H1 (cell line): Measurements from ENCODE around the gene ARMC5. TPM values are rescaled to one million over a fixed set of nuclear protein-coding genes. Genes with fewer than 3 reads are reported as not detected.

Experiments
- CTCF ChIA-PET: fragments of 300-600 bp; sonication (Branson Sonifier 250); formaldehyde crosslinking; loops from one replicate; lab custom pipeline; 2021; ENCODE audit not compliant: partially characterized antibody; lab: Charles Lee
- POLR2A ChIA-PET: fragments of 300-600 bp; sonication (Branson Sonifier 250); formaldehyde crosslinking; loops from one replicate; lab custom pipeline; 2021; ENCODE audit warnings: inconsistent platforms; ENCODE audit not compliant: partially characterized antibody; lab: Charles Lee
- DNase-seq, 2 experiments: peaks; one replicate each; pipeline versions ENCODE4 v3.0.0 to v3.0.0-alpha.2; 2010 to 2022; ENCODE audit warnings: low spot score in 2 of 2, low read depth in 1 of 2, mixed read lengths in 1 of 2
- FAIRE-seq: peaks from 2 replicates; lab custom pipeline; 2011; peaks lifted over from hg19 to GRCh38; lab: Jason Lieb, UNC
- H2AFZ ChIP-seq: 2 replicates; pipeline ENCODE4 v1.8.1; 2012; ENCODE audit warnings: low read length, inconsistent platforms
- H2AK5ac ChIP-seq: 2 replicates; pipeline ENCODE4 v1.6.1; 2013; ENCODE audit warnings: low read depth, low read length
- H2BK120ac ChIP-seq: replicated peaks from 2 replicates; pipeline ENCODE3; 2013; ENCODE audit warnings: low read depth, low read length, inconsistent platforms
- H2BK12ac ChIP-seq: 2 replicates; pipeline ENCODE4 v1.6.1; 2013; ENCODE audit warnings: low read depth, low read length
- H2BK15ac ChIP-seq: 2 replicates; pipeline ENCODE4 v1.6.1; 2013; ENCODE audit warnings: low read length
- H2BK20ac ChIP-seq: 2 replicates; pipeline ENCODE4 v1.6.1; 2013; ENCODE audit warnings: low read length
- H2BK5ac ChIP-seq: 2 replicates; pipeline ENCODE4 v1.6.1; 2013; ENCODE audit warnings: low read depth, low read length
- H3K14ac ChIP-seq: 2 replicates; pipeline ENCODE4 v1.6.1; 2013; ENCODE audit warnings: inconsistent platforms; ENCODE audit not compliant: insufficient read length
- H3K18ac ChIP-seq: 2 replicates; pipeline ENCODE4 v1.6.1; 2013; ENCODE audit warnings: low read length; ENCODE audit errors: extremely low read depth
- H3K23ac ChIP-seq: 2 replicates; pipeline ENCODE4 v1.6.1; 2013; ENCODE audit warnings: inconsistent platforms; ENCODE audit not compliant: insufficient read length
- H3K23me2 ChIP-seq: 2 replicates; pipeline ENCODE4 v1.6.1; 2013; ENCODE audit warnings: low read depth, low read length
- H3K27ac ChIP-seq: 2 replicates; pipeline ENCODE4 v1.6.1; 2011; ENCODE audit warnings: low read depth, low read length, inconsistent platforms
- H3K27me3 ChIP-seq, 4 experiments: replicated peaks in 1 of 4; 1 replicate in 1 of 4; 2 replicates in 3 of 4; pipeline versions ENCODE4 v1.6.1 to v1.8.1; 2011 to 2013; ENCODE audit warnings: low read length in 3 of 4, mild to moderate bottlenecking in 3 of 4, inconsistent platforms in 2 of 4, mixed read lengths in 2 of 4, moderate library complexity in 1 of 4; ENCODE audit not compliant: control insufficient read depth in 3 of 4, insufficient read depth in 3 of 4; ENCODE audit errors: extremely low read depth in 1 of 4
- H3K36me3 ChIP-seq, 4 experiments: 2 replicates each; pipeline versions ENCODE4 v1.6.1 to v1.8.1; 2011 to 2013; ENCODE audit warnings: mild to moderate bottlenecking in 4 of 4, low read length in 3 of 4, moderate library complexity in 2 of 4, control low read depth in 1 of 4, inconsistent platforms in 1 of 4; ENCODE audit not compliant: insufficient read depth in 4 of 4, control insufficient read depth in 2 of 4
- H3K4ac ChIP-seq: replicated peaks from 2 replicates; pipeline ENCODE3; 2013; ENCODE audit warnings: low read length, low read depth, mixed read lengths, inconsistent platforms; ENCODE audit not compliant: insufficient read length
- H3K4me1 ChIP-seq, 4 experiments: replicated peaks in 1 of 4; 1 replicate in 1 of 4; 2 replicates in 3 of 4; pipeline versions ENCODE4 v1.6.1 to v1.8.1; 2011 to 2013; ENCODE audit warnings: low read length in 3 of 4, inconsistent platforms in 2 of 4, mixed read lengths in 1 of 4; ENCODE audit not compliant: insufficient read depth in 4 of 4, control insufficient read depth in 3 of 4
- H3K4me2 ChIP-seq, 2 experiments: 2 replicates each; pipeline versions ENCODE4 v1.6.1 to v1.8.1; 2011 to 2013; ENCODE audit warnings: low read depth in 2 of 2, low read length in 2 of 2, control low read depth in 1 of 2, inconsistent platforms in 1 of 2, mild to moderate bottlenecking in 1 of 2; ENCODE audit not compliant: insufficient read depth in 1 of 2
- H3K4me3 ChIP-seq, 4 experiments: fragments of 200-600, 300-600 bp in 1 of 4; sonication (generic), shearing (Covaris generic), sonication (Bioruptor Twin) in 1 of 4; 2 replicates each; pipeline versions ENCODE4 v1.5.1 to v1.8.1; 2011 to 2016; ENCODE audit warnings: low read length in 4 of 4, low read depth in 3 of 4, control low read depth in 2 of 4, inconsistent platforms in 2 of 4, mild to moderate bottlenecking in 2 of 4, mixed read lengths in 1 of 4, moderate library complexity in 1 of 4; ENCODE audit not compliant: insufficient read depth in 2 of 4; ENCODE audit errors: extremely low read depth in 1 of 4
- H3K56ac ChIP-seq: replicated peaks from 2 replicates; pipeline ENCODE3; 2013; ENCODE audit warnings: low read depth, mild to moderate bottlenecking, mixed read lengths, low read length, inconsistent platforms; ENCODE audit not compliant: insufficient read length
- H3K79me1 ChIP-seq: 2 replicates; pipeline ENCODE4 v1.6.1; 2013; ENCODE audit warnings: low read depth, low read length, control low read depth
- H3K79me2 ChIP-seq, 2 experiments: 2 replicates each; pipeline versions ENCODE4 v1.6.1 to v1.8.1; 2012 to 2013; ENCODE audit warnings: low read length in 2 of 2, mild to moderate bottlenecking in 2 of 2, inconsistent platforms in 1 of 2; ENCODE audit not compliant: insufficient read depth in 2 of 2, control insufficient read depth in 1 of 2
- H3K9ac ChIP-seq, 4 experiments: replicated peaks in 1 of 4; 1 replicate in 1 of 4; 2 replicates in 3 of 4; pipeline versions ENCODE4 v1.6.1 to v1.8.1; 2011 to 2013; ENCODE audit warnings: low read depth in 3 of 4, low read length in 3 of 4, control low read depth in 2 of 4, mild to moderate bottlenecking in 2 of 4, moderate library complexity in 2 of 4, inconsistent platforms in 1 of 4; ENCODE audit errors: extremely low read depth in 1 of 4
- H3K9me3 ChIP-seq, 2 experiments: 2 replicates each; pipeline versions ENCODE4 v1.6.1 to v1.8.1; 2012 to 2013; ENCODE audit warnings: mild to moderate bottlenecking in 2 of 2, moderate library complexity in 2 of 2, control low read depth in 1 of 2, inconsistent platforms in 1 of 2, low read depth in 1 of 2, low read length in 1 of 2, mixed read lengths in 1 of 2; ENCODE audit not compliant: insufficient read depth in 2 of 2
- H4K20me1 ChIP-seq, 2 experiments: replicated peaks in 1 of 2; 2 replicates each; pipeline versions ENCODE3 to v1.8.1; 2011 to 2013; ENCODE audit warnings: inconsistent platforms in 2 of 2, low read length in 2 of 2, mild to moderate bottlenecking in 1 of 2; ENCODE audit not compliant: insufficient read depth in 2 of 2, control insufficient read depth in 1 of 2
- H4K5ac ChIP-seq: 2 replicates; pipeline ENCODE4 v1.6.1; 2013; ENCODE audit warnings: low read length, low read depth, mixed read lengths, inconsistent platforms; ENCODE audit not compliant: insufficient read length
- H4K8ac ChIP-seq: 2 replicates; pipeline ENCODE4 v1.8.0; 2013; ENCODE audit warnings: mild to moderate bottlenecking, moderate library complexity, low read length, inconsistent platforms; ENCODE audit not compliant: insufficient read depth; ENCODE audit errors: extremely low read depth
- H4K91ac ChIP-seq: replicated peaks from 2 replicates; pipeline ENCODE3; 2013; ENCODE audit warnings: low read length, mixed read lengths, inconsistent platforms; ENCODE audit not compliant: insufficient read length
- ASH2L ChIP-seq: fragments of 200-600, 300-600 bp; sonication (generic); IDR thresholded peaks from one replicate; pipeline ENCODE4 v1.7.1; 2017; ENCODE audit warnings: low read length
- HDAC2 ChIP-seq, 2 experiments: fragments of 300-600 bp in 1 of 2; sonication (generic) in 1 of 2; IDR thresholded peaks; 2 replicates each; pipeline ENCODE4 v1.6.1; 2011 to 2012; ENCODE audit warnings: low read depth in 2 of 2, low read length in 2 of 2, mild to moderate bottlenecking in 2 of 2, moderate library complexity in 2 of 2, borderline replicate concordance in 1 of 2, inconsistent platforms in 1 of 2
- NRF1 ChIP-seq: IDR thresholded peaks from 2 replicates; pipeline ENCODE4 v1.6.1; 2011; ENCODE audit warnings: mild to moderate bottlenecking, low read depth, low read length, improper control_type of control experiment
- POLR2AphosphoS5 ChIP-seq: IDR thresholded peaks from 2 replicates; pipeline ENCODE4 v1.6.1; 2011; ENCODE audit warnings: low read depth, low read length
- POU5F1 ChIP-seq: IDR thresholded peaks from 2 replicates; pipeline ENCODE4 v1.6.1; 2011; ENCODE audit warnings: low read depth, mild to moderate bottlenecking, low read length, moderate library complexity
- SIN3A ChIP-seq, 2 experiments: IDR thresholded peaks in 1 of 2; conservative IDR thresholded peaks in 1 of 2; 2 replicates each; pipeline ENCODE4 v1.6.1; 2011 to 2012; ENCODE audit warnings: low read length in 2 of 2, improper control_type of control experiment in 1 of 2, low read depth in 1 of 2, mild to moderate bottlenecking in 1 of 2
- SP1 ChIP-seq: IDR thresholded peaks from 2 replicates; pipeline ENCODE4 v1.6.1; 2011; ENCODE audit warnings: low read depth, low read length
- TBP ChIP-seq: IDR thresholded peaks from 2 replicates; pipeline ENCODE4 v1.6.1; 2011; ENCODE audit warnings: low read depth, low read length, improper control_type of control experiment
- TEAD4 ChIP-seq: IDR thresholded peaks from 2 replicates; pipeline ENCODE4 v1.6.1; 2012; ENCODE audit warnings: low read depth, low read length, inconsistent platforms, mixed read lengths
- ZNF274 ChIP-seq: IDR thresholded peaks from 2 replicates; pipeline ENCODE4 v1.7.0; 2012; ENCODE audit warnings: low read length, borderline replicate concordance; ENCODE audit errors: extremely low read depth
- WGBS, 2 experiments: shearing (Covaris generic) in 1 of 2; methylation state at CpG; one replicate each; pipeline versions ENCODE4 v1.1.6 to v1.1.7; 2013 to 2015; ENCODE audit warnings: low lambda C conversion rate in 2 of 2, mixed read lengths in 2 of 2, inconsistent platforms in 1 of 2, low coverage in 1 of 2, missing lambda C conversion rate in 1 of 2; ENCODE audit not compliant: insufficient replicate concordance in 2 of 2, insufficient coverage in 1 of 2, insufficient read length in 1 of 2; ENCODE audit errors: extremely low coverage in 1 of 2, missing lambda C conversion rate in 1 of 2; 5-methylcytosine and 5-hydroxymethylcytosine counted together
- polyA plus RNA-seq, 7 experiments: library from polyadenylated mRNA; depleted of rRNA in 3 of 7; stranded (reverse) in 5 of 7; unstranded in 2 of 7; fragments of >200 nt in 5 of 7; fragments of 200-250 nt in 2 of 7; gene quantifications; 1 replicate in 5 of 7; 2 replicates in 1 of 7; 4 replicates in 1 of 7; pipeline versions ENCODE4 v1.2.1 to v1.2.3, GENCODE V29; 2011 to 2013; ENCODE audit warnings: missing spikeins in 2 of 7, mixed read lengths in 2 of 7
- total RNA-seq: library from RNA; stranded (reverse); fragmentation: NEBNext Ultra II Directional; extraction: Animal tissue kit (Norgen Biotek cat#: 25700); gene quantifications from 2 replicates; pipeline ENCODE4 v1.2.1, GENCODE V29; 2021

ARMC5 gene
- total and polyA plus RNA-seq, 2 of the 8 experiments (the other 6 are each of a cell fraction or from before 2014, with no cell fraction given), result 7.8 to 8.7 TPM

DNA sequence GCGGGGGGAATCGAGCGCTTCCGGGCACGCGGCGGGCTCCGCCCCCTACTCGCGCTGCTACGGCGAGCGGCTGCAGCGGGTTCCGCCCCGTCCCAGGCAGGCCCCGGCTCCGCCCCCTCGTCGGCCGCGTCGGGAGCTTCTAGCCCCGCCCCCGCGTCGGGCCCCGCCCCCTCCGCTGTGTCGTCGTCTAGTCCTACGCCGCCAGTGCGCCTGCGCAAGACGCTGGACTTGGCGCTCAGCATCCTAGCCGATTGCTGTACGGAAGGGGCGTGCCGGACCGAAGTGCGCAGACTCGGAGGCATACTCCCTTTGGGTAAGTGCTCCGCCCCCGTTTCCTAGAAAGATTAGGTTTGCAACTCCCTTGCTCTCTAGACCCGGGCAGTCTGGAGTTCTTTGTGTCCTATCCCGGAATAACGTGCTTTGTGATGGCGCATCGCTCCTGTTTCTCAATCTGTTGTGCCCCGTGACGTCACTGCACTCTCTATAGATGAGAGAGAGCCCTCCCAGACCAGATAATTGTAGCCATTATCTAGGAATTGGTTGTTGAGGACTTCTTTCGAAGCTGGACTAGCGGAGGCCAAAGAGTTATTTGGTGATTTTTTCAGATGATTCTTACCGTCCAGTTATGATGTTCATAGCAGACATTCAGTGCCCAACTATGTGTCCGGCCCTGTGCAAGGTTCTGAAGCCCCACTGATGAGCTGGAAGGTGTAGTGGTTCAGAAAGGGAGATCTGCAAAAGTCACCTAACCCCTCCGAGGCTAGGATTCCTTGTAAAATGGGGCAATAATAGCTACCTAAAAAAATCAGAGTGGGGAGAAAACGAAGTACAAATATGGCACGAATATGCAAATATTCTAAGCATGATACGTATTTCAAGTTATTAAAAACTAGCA lies 633 bp downstream of the ARMC5 start:
- H3K4me3 ChIP-seq, result peak overlapping the region; percentile 70 to 85 (median 76)
- H4K5ac ChIP-seq, result peak overlapping the region; percentile 99
- no peak overlapping the region for H3K23ac ChIP-seq
- peak overlapping the region; percentile 96; the same call in 1 of the 2 replicates for H3K18ac ChIP-seq
- POLR2A ChIA-PET, result interaction anchor here (0.6 to 4.5 kb wide), 16 partner anchors 8 to 386 kb away, joined by 3 to 40 read pairs (median 4); partner anchors contain the start of genes FUS, KAT8, TGFB1I1 and ZNF646
- peak overlapping the region; percentile 99 for H3K27ac ChIP-seq
- WGBS, 2 experiments, result 9% methylated on average over 39 of the region's 61 CpGs; no CpG with 5 or more reads in 1 of the 2 experiments
- no peak for FAIRE-seq
- H3K36me3 ChIP-seq, result peaks cover 0 to 13% (median 0%) of the 10 kb centered on the region in 4 experiments; a peak in 2 of 8 replicates
- H4K91ac ChIP-seq, result peak overlapping the region; percentile 98
- H3K56ac ChIP-seq, result peak overlapping the region; percentile 94
- H2AFZ ChIP-seq, result peak overlapping the region; percentile 43; the same call in 1 of the 2 replicates
- H4K20me1 ChIP-seq, result peaks cover 14 to 20% of the 10 kb centered on the region in 2 experiments
- H3K79me1 ChIP-seq, result peaks cover 8% of the 10 kb centered on the region
- peak overlapping the region; percentile 91 to 99 (median 99) for H3K9ac ChIP-seq
- peak; percentile 99 to 100 for DNase-seq
- H3K4me1 ChIP-seq, result peaks cover 0 to 16% (median 6%) of the 10 kb centered on the region in 4 experiments; a peak in 5 of 7 replicates
- peak overlapping the region; percentile 88 to 98 for H3K4me2 ChIP-seq
- no peaks in the 10 kb centered on the region for H3K9me3 ChIP-seq
- H3K79me2 ChIP-seq, result peaks cover 0 to 27% of the 10 kb centered on the region in 2 experiments; a peak in 2 of 4 replicates
- peak overlapping the region; percentile 94; the same call in 1 of the 2 replicates for H2BK12ac ChIP-seq
- no peak overlapping the region for H2BK120ac ChIP-seq
- no peak overlapping the region for H2BK15ac ChIP-seq
- no peak overlapping the region for H2AK5ac ChIP-seq
- H2BK20ac ChIP-seq, result no peak overlapping the region
- H3K27me3 ChIP-seq, result no peaks in the 10 kb centered on the region
- H3K4ac ChIP-seq, result no peak overlapping the region
- CTCF ChIA-PET, result interaction anchor here (0.7 to 2.7 kb wide), 32 partner anchors 8 to 417 kb away, joined by 3 to 35 read pairs (median 4); partner anchors contain the start of genes AHSP, TGFB1I1 and ZNF267
- peak overlapping the region; percentile 100; the same call in 1 of the 2 replicates for H4K8ac ChIP-seq
- no peak overlapping the region for H3K14ac ChIP-seq
- H3K23me2 ChIP-seq, result peaks cover 11% of the 10 kb centered on the region; the same call in 1 of the 2 replicates
- H2BK5ac ChIP-seq, result peak overlapping the region; percentile 97
- TF ChIP-seq NRF1, result peak; percentile 95
- TF ChIP-seq TEAD4, result no peak
- TF ChIP-seq HDAC2 (IDR thresholded peaks at IDR 0.05; ENCODE audit: borderline replicate concordance in 1 of 2, low read depth in 2 of 2, low read length in 2 of 2), result no peak
- peak; percentile 3; the same call in 1 of the 2 replicates for TF ChIP-seq SP1
- TF ChIP-seq ASH2L, result no peak
- peak; percentile 11; the same call in 1 of the 2 replicates for TF ChIP-seq POLR2AphosphoS5
- no peak for TF ChIP-seq POU5F1
- no peak for TF ChIP-seq SIN3A (conservative IDR thresholded peaks at IDR 0.05 in 1 of 2, IDR thresholded peaks at IDR 0.05 in 1 of 2; ENCODE audit: low read depth in 1 of 2, low read length in 2 of 2)
- TF ChIP-seq ZNF274, result no peak
- no peak; the same call in 1 of the 2 replicates for TF ChIP-seq TBP
